Endothelial cell of hepatic sinusoid (primary cell): Measurements from ENCODE around the gene GRHL3.

Experiments used
- in situ Hi-C: cut with HindIII; loops from 2 replicates; pipeline ENCODE4 v1.10.0; 2017; ENCODE audit warnings: low sequenced_read_pairs

Gene GRHL3

GRCh38 chr1:24389231-24389678, 70.1 kb downstream of the GRHL3 start:
- in situ Hi-C loops = no loop called here

- in situ Hi-C loops = loop anchor here (5.0 to 10.0 kb wide), 4 partner anchors 84 to 326 kb away; no protein-coding TSS in a partner anchor
Observed at GRCh38 chr1:24390924-24391782, 72.0 kb downstream of the GRHL3 start.

- in situ Hi-C loops = loop anchor here (5.0 to 10.0 kb wide), 4 partner anchors 85 to 327 kb away; no protein-coding TSS in a partner anchor
Observed at GRCh38 chr1:24391882-24392603, 72.9 kb downstream of the GRHL3 start.

GRCh38 chr1:24392604-24392946, 73.4 kb downstream of the GRHL3 start:
- in situ Hi-C loops = loop anchor here (5.0 to 10.0 kb wide), 4 partner anchors 85 to 328 kb away; no protein-coding TSS in a partner anchor

GRCh38 chr1:24392982-24393650, 74.0 kb downstream of the GRHL3 start:
- in situ Hi-C loops = loop anchor here (5.0 to 10.0 kb wide), 4 partner anchors 86 to 328 kb away; no protein-coding TSS in a partner anchor

- in situ Hi-C loops = loop anchor here (5.0 to 10.0 kb wide), 4 partner anchors 87 to 329 kb away; no protein-coding TSS in a partner anchor
Observed at GRCh38 chr1:24393892-24394291, 74.7 kb downstream of the GRHL3 start.

GRCh38 chr1:24400065-24400464, 80.9 kb downstream of the GRHL3 start:
- in situ Hi-C loops = no loop called here

GRCh38 chr1:24403806-24404205, 84.6 kb downstream of the GRHL3 start:
- in situ Hi-C loops = no loop called here
